Breast epithelium (tissue), 4 donors: Measurements from ENCODE around the gene TCOF1. TPM values are rescaled to one million over a fixed set of nuclear protein-coding genes. Genes with fewer than 3 reads are reported as not detected.

ENCODE experiments used
- DNase-seq, 2 donors: peaks; one replicate each; pipeline ENCODE4 v3.0.0-alpha.2; 2019; ENCODE audit warnings: low spot score in 2 of 2
- H3K27ac ChIP-seq, 2 donors: fragments of 200-600 bp; sonication (generic) in 1 of 2; one replicate each; pipeline ENCODE4 v1.5.1; 2016 to 2019; ENCODE audit warnings: mild to moderate bottlenecking in 1 of 2
- H3K27me3 ChIP-seq, 2 donors: fragments of 200-600 bp; sonication (generic) in 1 of 2; one replicate each; pipeline versions ENCODE4 v1.5.1 to v1.6.0; 2017 to 2019; ENCODE audit warnings: control low read depth in 1 of 2, mild to moderate bottlenecking in 1 of 2
- H3K36me3 ChIP-seq: fragments of 200-600 bp; one replicate; pipeline ENCODE4 v1.5.1; 2019
- H3K4me1 ChIP-seq, 2 donors: fragments of 200-600 bp; sonication (generic); one replicate each; pipeline ENCODE4 v1.5.1; 2016 to 2019; ENCODE audit warnings: control low read depth in 1 of 2
- H3K4me3 ChIP-seq, 3 donors: fragments of 200-600 bp; sonication (generic); 1 replicate in 2 of 3; 2 replicates in 1 of 3; pipeline ENCODE4 v1.5.1; 2016 to 2019; ENCODE audit warnings: mild to moderate bottlenecking in 3 of 3, moderate library complexity in 2 of 3
- H3K9me3 ChIP-seq, 2 donors: fragments of 200-600 bp; sonication (generic) in 1 of 2; one replicate each; pipeline ENCODE4 v1.5.1; 2016 to 2019; ENCODE audit warnings: control low read depth in 1 of 2
- POLR2A ChIP-seq: fragments of 450-650 bp; IDR thresholded peaks from one replicate; pipeline ENCODE4 v1.6.1; 2016; ENCODE audit warnings: antibody characterized with exemption, mild to moderate bottlenecking, moderate library complexity
- POLR2AphosphoS5 ChIP-seq, 3 donors: sonication (generic); formaldehyde crosslinking; IDR thresholded peaks; one replicate each; pipeline ENCODE4 v1.6.1; 2017; ENCODE audit warnings: antibody characterized with exemption in 3 of 3
- intact Hi-C: fragments of 100-400 bp; cut with DNase I; formaldehyde crosslinking; loops from one replicate; pipeline ENCODE4 v1.15.1; 2023; ENCODE audit warnings: low total_unique reads
- total RNA-seq, 3 donors: library from RNA; depleted of rRNA; stranded (reverse); fragments of >200 nt; gene quantifications; one replicate each; pipeline ENCODE4 v1.1.0, GENCODE V29; 2016
- TF ChIP-seq, protein P1 (sequence below), 3 donors: fragments of 450-650 bp; IDR thresholded peaks; one replicate each; pipeline ENCODE4 v1.5.1; 2016 to 2017; ENCODE audit warnings: antibody characterized with exemption in 3 of 3, mild to moderate bottlenecking in 3 of 3, moderate library complexity in 3 of 3

TCOF1 gene
- total RNA-seq, 3 donors from 2014 or later, result 20.6 to 37.7 (median 36.1) TPM

DNA sequence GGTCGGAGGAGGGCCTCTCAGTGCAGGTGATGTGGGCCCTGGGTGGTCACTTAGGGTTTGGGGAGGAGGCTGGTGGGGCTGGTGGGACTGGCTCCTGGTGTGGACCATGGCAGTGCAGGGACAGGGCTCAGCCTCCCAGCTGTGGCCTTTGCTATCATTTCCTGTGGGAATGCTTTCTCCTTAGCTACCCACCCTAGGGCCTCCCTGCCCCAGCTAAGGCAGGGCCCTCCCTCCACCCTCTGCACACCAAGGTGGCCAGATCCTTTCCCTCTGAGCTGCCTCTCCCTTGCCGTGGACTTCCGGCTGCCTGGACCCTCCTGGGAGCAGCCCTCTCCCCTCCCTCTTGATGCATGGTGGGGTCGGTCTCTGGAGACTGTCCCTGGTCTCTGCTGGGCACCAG, 32.1 kb upstream of the TCOF1 start:
- H3K9me3 ChIP-seq, result no peaks in the 10 kb centered on the region
- TF ChIP-seq POLR2AphosphoS5 (IDR thresholded peaks at IDR 0.05) (no peak), POLR2A (no peak)
- TF ChIP-seq, protein P1, sequence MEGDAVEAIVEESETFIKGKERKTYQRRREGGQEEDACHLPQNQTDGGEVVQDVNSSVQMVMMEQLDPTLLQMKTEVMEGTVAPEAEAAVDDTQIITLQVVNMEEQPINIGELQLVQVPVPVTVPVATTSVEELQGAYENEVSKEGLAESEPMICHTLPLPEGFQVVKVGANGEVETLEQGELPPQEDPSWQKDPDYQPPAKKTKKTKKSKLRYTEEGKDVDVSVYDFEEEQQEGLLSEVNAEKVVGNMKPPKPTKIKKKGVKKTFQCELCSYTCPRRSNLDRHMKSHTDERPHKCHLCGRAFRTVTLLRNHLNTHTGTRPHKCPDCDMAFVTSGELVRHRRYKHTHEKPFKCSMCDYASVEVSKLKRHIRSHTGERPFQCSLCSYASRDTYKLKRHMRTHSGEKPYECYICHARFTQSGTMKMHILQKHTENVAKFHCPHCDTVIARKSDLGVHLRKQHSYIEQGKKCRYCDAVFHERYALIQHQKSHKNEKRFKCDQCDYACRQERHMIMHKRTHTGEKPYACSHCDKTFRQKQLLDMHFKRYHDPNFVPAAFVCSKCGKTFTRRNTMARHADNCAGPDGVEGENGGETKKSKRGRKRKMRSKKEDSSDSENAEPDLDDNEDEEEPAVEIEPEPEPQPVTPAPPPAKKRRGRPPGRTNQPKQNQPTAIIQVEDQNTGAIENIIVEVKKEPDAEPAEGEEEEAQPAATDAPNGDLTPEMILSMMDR (IDR thresholded peaks at IDR 0.05), result no peak
- intact Hi-C loops, result no loop called here
- H3K27ac ChIP-seq, result no peak overlapping the region
- no peaks in the 10 kb centered on the region for H3K4me1 ChIP-seq
- no peak for DNase-seq
- no peak overlapping the region for H3K4me3 ChIP-seq
- no peaks in the 10 kb centered on the region for H3K36me3 ChIP-seq
- no peaks in the 10 kb centered on the region for H3K27me3 ChIP-seq

DNA sequence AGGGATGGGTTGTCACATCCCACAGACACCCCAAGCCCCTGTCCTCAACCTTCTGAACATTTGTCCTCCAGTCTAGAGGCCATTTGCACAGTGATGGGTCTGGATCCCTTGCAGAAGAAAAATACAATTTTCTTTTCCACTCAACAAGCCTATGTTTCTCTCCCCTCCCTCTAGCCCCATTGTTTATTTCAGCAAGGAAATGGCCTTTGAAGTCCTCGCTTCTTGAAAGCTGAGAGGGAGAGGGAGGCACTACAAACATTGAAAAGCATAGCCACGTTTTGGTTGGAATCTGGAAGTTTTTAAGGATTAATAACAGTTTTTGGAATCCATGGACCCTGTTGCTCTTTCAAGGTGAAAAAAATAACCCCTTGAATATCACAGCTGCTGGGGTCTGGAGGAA, 30.8 kb upstream of the TCOF1 start:
- intact Hi-C loops, result no loop called here
- H3K4me1 ChIP-seq, result no peaks in the 10 kb centered on the region
- no peaks in the 10 kb centered on the region for H3K36me3 ChIP-seq
- H3K4me3 ChIP-seq, result no peak overlapping the region
- no peaks in the 10 kb centered on the region for H3K27me3 ChIP-seq
- no peak overlapping the region for H3K27ac ChIP-seq
- H3K9me3 ChIP-seq, result no peaks in the 10 kb centered on the region
- TF ChIP-seq, protein P1 (IDR thresholded peaks at IDR 0.05), result no peak
- DNase-seq, result no peak

DNA sequence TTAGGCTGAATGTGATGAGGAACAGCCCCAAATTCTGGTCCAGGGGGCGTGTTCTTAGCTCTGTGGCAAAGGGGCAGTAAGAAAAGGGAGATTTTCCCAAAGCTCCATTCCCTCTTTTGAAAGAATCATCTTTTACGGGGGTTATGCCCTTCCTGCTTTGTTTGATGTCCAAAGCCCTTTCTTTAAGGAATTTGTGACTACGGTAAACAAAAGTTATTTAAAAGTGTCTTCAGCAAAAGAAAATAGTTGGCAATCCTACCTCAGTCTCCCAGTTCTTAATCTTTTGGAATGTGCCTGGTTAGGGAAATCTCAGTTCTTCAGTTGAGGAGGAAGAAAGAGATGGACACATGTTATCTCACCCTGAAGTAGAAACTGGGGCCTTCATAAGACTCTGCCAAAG, 30.4 kb upstream of the TCOF1 start:
- no peak for TF ChIP-seq POLR2A
- TF ChIP-seq POLR2AphosphoS5 (IDR thresholded peaks at IDR 0.05), result no peak
- TF ChIP-seq, protein P1 (IDR thresholded peaks at IDR 0.05), result no peak
- H3K36me3 ChIP-seq, result no peaks in the 10 kb centered on the region
- H3K4me1 ChIP-seq, result no peaks in the 10 kb centered on the region
- no peak overlapping the region for H3K27ac ChIP-seq
- DNase-seq, result no peak
- H3K9me3 ChIP-seq, result no peaks in the 10 kb centered on the region
- intact Hi-C loops, result no loop called here
- H3K4me3 ChIP-seq, result no peak overlapping the region
- H3K27me3 ChIP-seq, result no peaks in the 10 kb centered on the region

DNA sequence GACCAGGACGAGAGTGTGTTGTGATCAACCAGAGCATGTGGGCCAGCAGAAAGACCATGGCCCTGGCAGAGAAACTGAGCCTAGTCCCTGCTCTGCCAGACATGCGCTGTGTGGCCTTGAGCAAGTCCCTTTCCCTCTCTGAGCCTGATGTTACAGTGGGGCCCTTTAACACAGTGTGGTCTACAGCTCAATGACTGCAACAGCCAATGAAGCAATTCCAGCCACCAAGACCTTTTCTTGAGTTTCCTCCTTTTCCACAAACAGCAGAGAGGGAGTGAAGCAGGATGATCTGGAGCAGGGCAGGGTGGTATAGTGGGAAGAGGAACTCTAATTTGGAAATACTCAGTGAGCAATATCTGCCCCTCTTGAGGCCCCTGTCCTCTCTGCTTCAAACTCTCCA, 29.0 kb upstream of the TCOF1 start:
- Histone ChIP-seq H3K4me3 (no peak overlapping the region), H3K27me3 (no peaks in the 10 kb centered on the region), H3K4me1 (no peaks in the 10 kb centered on the region), H3K27ac (no peak overlapping the region), H3K36me3 (no peaks in the 10 kb centered on the region), H3K9me3 (no peaks in the 10 kb centered on the region)
- intact Hi-C loops, result no loop called here
- DNase-seq, result no peak
- no peak for TF ChIP-seq POLR2A
- no peak for TF ChIP-seq POLR2AphosphoS5 (IDR thresholded peaks at IDR 0.05)
- TF ChIP-seq, protein P1 (IDR thresholded peaks at IDR 0.05), result no peak

DNA sequence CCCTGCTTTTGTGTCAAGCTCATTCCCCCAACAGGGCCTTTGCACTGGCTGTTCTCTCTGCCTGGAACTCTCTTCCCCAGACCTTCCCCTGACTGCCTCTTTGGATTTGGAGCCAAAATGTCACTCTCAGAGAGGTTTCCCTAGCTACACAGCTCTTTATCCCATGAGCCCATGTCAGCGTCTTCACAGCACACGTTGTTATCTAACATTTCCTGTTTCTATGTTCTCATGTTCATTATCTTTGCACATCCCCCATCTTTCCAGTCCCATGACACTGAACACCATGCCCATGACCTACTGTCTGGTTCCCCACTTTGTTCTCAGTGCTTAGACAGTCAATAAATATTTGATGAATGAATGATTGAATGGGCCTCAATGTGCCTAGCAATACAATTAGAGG, 28.5 kb upstream of the TCOF1 start:
- TF ChIP-seq, protein P1 (IDR thresholded peaks at IDR 0.05), result no peak
- TF ChIP-seq POLR2A (no peak), POLR2AphosphoS5 (IDR thresholded peaks at IDR 0.05) (no peak)
- Histone ChIP-seq H3K27me3 (no peaks in the 10 kb centered on the region), H3K4me3 (no peak overlapping the region), H3K36me3 (no peaks in the 10 kb centered on the region), H3K4me1 (no peaks in the 10 kb centered on the region), H3K27ac (no peak overlapping the region), H3K9me3 (no peaks in the 10 kb centered on the region)
- DNase-seq, result no peak
- intact Hi-C loops, result no loop called here
